ENCODE data around the gene NKAPD1. TPM values are rescaled to one million over a fixed set of nuclear protein-coding genes. Genes with fewer than 3 reads are reported as not detected.

NKAPD1 gene
- total and polyA plus RNA-seq, 9 of the 15 experiments (the other 6 are each of a cell fraction or from before 2014, with no cell fraction given): 14.1 to 73.5 (median 29.3) TPM

- TF ChIP-seq TCF3 (CRISPR knock-in tag; IDR thresholded peaks at IDR 0.05) (no peak; the same call in 1 of the 2 replicates), FUS (optimal IDR thresholded peaks at IDR 0.05; ENCODE audit: low read depth, low read length) (no peak), ZNF316 (IDR thresholded peaks at IDR 0.05) (peak; percentile 46; the same call in 1 of the 2 replicates), NBN (IDR thresholded peaks at IDR 0.05; ENCODE audit: low read depth) (peak; percentile 96), E4F1 (CRISPR knock-in tag; IDR thresholded peaks at IDR 0.05; ENCODE audit: borderline replicate concordance) (peak; percentile 98), USF2 (CRISPR knock-in tag; IDR thresholded peaks at IDR 0.05) (no peak), CHAMP1 (IDR thresholded peaks at IDR 0.05) (no peak), BHLHE40 (IDR thresholded peaks at IDR 0.05; ENCODE audit: low read length) (peak; percentile 63), ZNF655 (CRISPR knock-in tag; IDR thresholded peaks at IDR 0.05) (0 out of 2 replicates have a peak, but pooled peaks have one; percentile 26), ZNF143 (CRISPR knock-in tag; IDR thresholded peaks at IDR 0.05) (no peak), ARID4B (CRISPR knock-in tag; IDR thresholded peaks at IDR 0.05) (no peak; the same call in 1 of the 2 replicates), MCM5 (IDR thresholded peaks at IDR 0.05; ENCODE audit: low read depth) (no peak)
These were observed 49.1 kb upstream of the NKAPD1 start, which contains the start of gene DLAT (continued) for GRCh38 chr11:112024773-112025678.
